ENCODE results near the gene TRIM67.

- no peak for TF ChIP-seq CTCF (IDR thresholded peaks at IDR 0.05)
- TF ChIP-seq EZH2 (IDR thresholded peaks at IDR 0.05; ENCODE audit: borderline replicate concordance, insufficient read depth, low read depth, low read length, poor library complexity, severe bottlenecking): no peak
Measured at GRCh38 chr1:231170875-231171274, 9.0 kb downstream of the TRIM67 start.
